VCaP (cell line): ENCODE measurements around the gene CTIF.

Source experiments
- H3K27ac ChIP-seq: fragments of 450-650 bp; 2 replicates; pipeline ENCODE4 v1.5.1; 2017
- CTCF ChIP-seq: fragments of 450-650 bp; conservative IDR thresholded peaks from 2 replicates; pipeline ENCODE4 v1.5.1; 2017; ENCODE audit warnings: mild to moderate bottlenecking, moderate library complexity

Gene CTIF

GRCh38 chr18:48847807-48848486, 309.1 kb downstream of the CTIF start:
- H3K27ac ChIP-seq: no peak overlapping the region

DNA sequence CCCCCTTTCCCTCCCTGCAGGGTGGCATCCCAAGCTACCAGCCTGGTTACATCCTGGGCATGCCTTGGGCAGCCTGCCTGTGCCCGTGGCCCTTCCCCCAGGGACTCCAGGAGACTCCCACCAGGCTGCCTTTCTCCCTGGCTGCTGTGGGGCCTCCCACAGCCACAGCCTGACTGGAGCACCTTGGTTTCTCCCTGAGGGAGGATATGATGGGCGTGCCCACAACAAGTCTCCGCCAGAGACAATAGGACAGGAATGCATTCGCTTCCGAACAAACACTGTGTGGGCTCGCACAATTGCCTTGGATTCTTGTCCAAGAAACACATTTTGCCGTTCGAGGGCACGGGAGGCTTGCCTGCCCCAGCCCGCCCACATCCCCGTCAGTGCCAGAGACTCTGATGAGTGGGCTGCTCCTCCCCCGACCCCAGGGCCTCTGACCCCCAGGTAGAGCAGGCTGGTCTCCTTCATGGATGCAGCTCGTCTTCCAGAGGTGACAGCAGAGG, 309.9 kb downstream of the CTIF start:
- TF ChIP-seq CTCF: no peak
- no peak overlapping the region for H3K27ac ChIP-seq

More at GRCh38 chr18:48847807-48848486, 309.1 kb downstream of the CTIF start:
- no peak for TF ChIP-seq CTCF

- H3K27ac ChIP-seq: no peak overlapping the region
- TF ChIP-seq CTCF: no peak
Measured at GRCh38 chr18:48850822-48851598, 312.2 kb downstream of the CTIF start.

DNA sequence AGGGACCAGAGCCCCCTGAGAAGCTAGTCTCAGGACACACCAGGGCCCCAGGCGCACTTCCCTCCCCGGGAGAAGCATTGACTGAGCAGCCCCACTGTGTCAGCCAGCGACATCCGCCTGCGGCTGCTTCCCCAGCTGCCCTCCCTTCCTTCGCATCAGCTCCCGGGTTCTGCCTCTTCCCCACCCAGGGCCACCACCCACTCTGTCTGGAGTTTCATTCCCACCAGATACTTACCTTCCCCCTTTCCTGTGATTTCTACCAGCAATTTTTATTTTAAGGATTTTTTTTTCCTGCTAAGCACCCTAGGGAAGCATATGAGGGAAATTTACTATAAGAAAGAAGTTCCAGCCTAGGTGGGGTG, 312.7 kb downstream of the CTIF start:
- no peak overlapping the region for H3K27ac ChIP-seq
- TF ChIP-seq CTCF: no peak

GRCh38 chr18:48852292-48852691, 313.5 kb downstream of the CTIF start:
- TF ChIP-seq CTCF: no peak
- H3K27ac ChIP-seq: no peak overlapping the region

GRCh38 chr18:48852794-48853193, 314.0 kb downstream of the CTIF start:
- no peak for TF ChIP-seq CTCF
- no peak overlapping the region for H3K27ac ChIP-seq

GRCh38 chr18:48853588-48853987, 314.8 kb downstream of the CTIF start:
- no peak for TF ChIP-seq CTCF
- H3K27ac ChIP-seq: no peak overlapping the region
